ENCODE results near the gene IL23R. TPM values are rescaled to one million over a fixed set of nuclear protein-coding genes. Genes with fewer than 3 reads are reported as not detected.

Gene IL23R
- total and polyA plus RNA-seq, 2 donors (not counting 3 experiments of a cell fraction or from before 2014, with no cell fraction given): not detected

DNA sequence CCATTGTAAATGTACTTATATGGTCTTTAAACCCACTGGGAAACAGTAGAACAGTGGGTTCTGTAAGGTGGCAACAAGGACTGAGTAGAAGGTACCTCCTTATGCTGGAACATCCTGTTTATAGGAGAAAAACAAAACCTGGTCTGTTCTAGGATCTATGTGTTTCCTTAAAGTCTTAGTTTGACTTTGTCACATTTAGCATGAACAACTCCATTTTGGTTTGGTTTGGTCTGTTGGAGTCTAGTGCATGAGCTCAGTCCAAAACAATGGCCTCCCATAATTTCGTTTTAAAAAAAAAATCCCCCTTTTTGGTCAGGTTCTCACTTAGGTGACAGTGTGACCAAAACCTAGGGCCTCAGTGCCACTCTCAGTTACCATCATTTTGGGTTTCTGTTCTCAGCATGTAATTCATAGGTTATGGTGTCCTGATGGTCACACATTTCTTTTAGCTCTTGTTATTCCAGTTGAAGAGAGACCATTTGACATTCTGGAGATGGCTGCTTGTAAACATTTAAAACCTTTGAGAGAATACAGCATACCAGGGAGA, 75.0 kb downstream of the IL23R start:
- no peaks in the 10 kb centered on the region for H3K4me1 ChIP-seq (ENCODE audit: control insufficient read depth, extremely low read depth, insufficient read depth, low read length)
- TF ChIP-seq POLR2A (IDR thresholded peaks at IDR 0.05; ENCODE audit: low read depth, low read length) (no peak), EZH2 (IDR thresholded peaks at IDR 0.05; ENCODE audit: borderline replicate concordance, low read depth, low read length, severe bottlenecking) (no peak), MYC (IDR thresholded peaks at IDR 0.05; ENCODE audit: low read depth, low read length) (no peak)
- TF ChIP-seq, protein P1, sequence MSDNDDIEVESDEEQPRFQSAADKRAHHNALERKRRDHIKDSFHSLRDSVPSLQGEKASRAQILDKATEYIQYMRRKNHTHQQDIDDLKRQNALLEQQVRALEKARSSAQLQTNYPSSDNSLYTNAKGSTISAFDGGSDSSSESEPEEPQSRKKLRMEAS (IDR thresholded peaks at IDR 0.05; ENCODE audit: insufficient read depth, insufficient read length): no peak
- H3K27me3 ChIP-seq (ENCODE audit: control insufficient read depth in 2 of 2, insufficient read depth in 2 of 2, low read length in 2 of 2): peaks cover 8 to 9% of the 10 kb centered on the region in 2 experiments
- DNase-seq (ENCODE audit: low read depth, low spot score) (no peak), FAIRE-seq (no peak)
- intact Hi-C loops (cut with micrococcal nuclease) (no loop called here), dilution Hi-C loops (cut with MboI; ENCODE audit: extremely low pct_ligation_motif_present, low sequenced_read_pairs) (no loop called here)
- no peak overlapping the region for H3K4me2 ChIP-seq (ENCODE audit: insufficient read depth, low read length)
- ChIA-PET CTCF (interaction anchor here (1.3 to 1.6 kb wide), 2 partner anchors 25 to 27 kb away, joined by 3 to 5 read pairs; no protein-coding TSS in a partner anchor), POLR2A (no interaction called here)
- H3K9me1 ChIP-seq (replicated peaks; ENCODE audit: control insufficient read depth, extremely low read depth, insufficient read depth, low read length): no peaks in the 10 kb centered on the region
- no peak overlapping the region for H3K27ac ChIP-seq (ENCODE audit: insufficient read depth, low read depth, low read length)
- no peaks in the 10 kb centered on the region for H3K36me3 ChIP-seq (ENCODE audit: control insufficient read depth in 2 of 2, extremely low read depth in 1 of 2, insufficient read depth in 2 of 2, low read length in 2 of 2)
- no peak overlapping the region for H2AFZ ChIP-seq (ENCODE audit: low read depth, low read length)
- no peaks in the 10 kb centered on the region for H3K9me3 ChIP-seq (replicated peaks; ENCODE audit: control insufficient read depth, insufficient read depth, low read length)
- no peaks in the 10 kb centered on the region for H4K20me1 ChIP-seq (replicated peaks; ENCODE audit: control insufficient read depth, extremely low read depth, insufficient read depth, low read length)
- no peak overlapping the region for H3K4me3 ChIP-seq (replicated peaks in 1 of 3; ENCODE audit: insufficient read depth in 1 of 3, low read depth in 1 of 3, low read length in 3 of 3)
- no peaks in the 10 kb centered on the region for H3K79me2 ChIP-seq (ENCODE audit: control insufficient read depth, insufficient read depth, low read length)
- no peak overlapping the region for H3K9ac ChIP-seq (replicated peaks; ENCODE audit: extremely low read depth, insufficient read depth, low read length)
- BruUV-seq (replicated peaks): no TSS peak

DNA sequence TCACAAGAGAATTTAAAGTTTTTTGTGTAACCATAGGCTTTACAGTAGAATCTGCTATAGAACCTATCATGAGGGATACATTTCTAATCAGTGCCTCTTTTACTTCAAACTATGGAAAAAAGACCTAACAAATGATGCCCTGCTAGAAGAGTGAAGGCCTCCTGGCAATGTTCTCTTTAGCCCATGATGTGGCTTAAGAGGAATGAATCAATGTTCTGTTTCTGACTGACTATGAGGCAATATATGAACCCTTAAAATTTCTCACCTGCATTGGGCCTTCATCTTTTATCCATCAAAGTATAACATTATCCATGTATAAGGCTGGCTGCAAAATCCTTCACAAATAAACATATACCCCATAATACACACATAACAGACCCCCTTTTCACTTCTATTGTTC, 75.8 kb downstream of the IL23R start:
- no peak overlapping the region for H2AFZ ChIP-seq (ENCODE audit: low read depth, low read length)
- ChIA-PET CTCF (interaction anchor here (1.3 to 1.6 kb wide), 3 partner anchors 8 to 27 kb away, joined by 3 to 5 read pairs (median 4); no protein-coding TSS in a partner anchor), POLR2A (no interaction called here)
- H3K36me3 ChIP-seq (ENCODE audit: control insufficient read depth in 2 of 2, extremely low read depth in 1 of 2, insufficient read depth in 2 of 2, low read length in 2 of 2): no peaks in the 10 kb centered on the region
- no peaks in the 10 kb centered on the region for H3K9me3 ChIP-seq (replicated peaks; ENCODE audit: control insufficient read depth, insufficient read depth, low read length)
- dilution Hi-C loops (cut with MboI; ENCODE audit: extremely low pct_ligation_motif_present, low sequenced_read_pairs) (no loop called here), intact Hi-C loops (cut with micrococcal nuclease) (no loop called here)
- TF ChIP-seq EZH2 (IDR thresholded peaks at IDR 0.05; ENCODE audit: borderline replicate concordance, low read depth, low read length, severe bottlenecking) (no peak), MYC (IDR thresholded peaks at IDR 0.05; ENCODE audit: low read depth, low read length) (no peak), POLR2A (IDR thresholded peaks at IDR 0.05; ENCODE audit: low read depth, low read length) (no peak), GATA2 (IDR thresholded peaks at IDR 0.05; ENCODE audit: insufficient read depth, insufficient read length, low read depth, low read length) (no peak), JUN (IDR thresholded peaks at IDR 0.05; ENCODE audit: borderline replicate concordance, insufficient read depth, insufficient read length, low read depth) (no peak), FOS (IDR thresholded peaks at IDR 0.05; ENCODE audit: borderline replicate concordance, insufficient read depth, low read length) (no peak), POLR2AphosphoS5 (IDR thresholded peaks at IDR 0.05; ENCODE audit: insufficient read depth, low read depth, low read length) (no peak)
- TF ChIP-seq, protein P2, sequence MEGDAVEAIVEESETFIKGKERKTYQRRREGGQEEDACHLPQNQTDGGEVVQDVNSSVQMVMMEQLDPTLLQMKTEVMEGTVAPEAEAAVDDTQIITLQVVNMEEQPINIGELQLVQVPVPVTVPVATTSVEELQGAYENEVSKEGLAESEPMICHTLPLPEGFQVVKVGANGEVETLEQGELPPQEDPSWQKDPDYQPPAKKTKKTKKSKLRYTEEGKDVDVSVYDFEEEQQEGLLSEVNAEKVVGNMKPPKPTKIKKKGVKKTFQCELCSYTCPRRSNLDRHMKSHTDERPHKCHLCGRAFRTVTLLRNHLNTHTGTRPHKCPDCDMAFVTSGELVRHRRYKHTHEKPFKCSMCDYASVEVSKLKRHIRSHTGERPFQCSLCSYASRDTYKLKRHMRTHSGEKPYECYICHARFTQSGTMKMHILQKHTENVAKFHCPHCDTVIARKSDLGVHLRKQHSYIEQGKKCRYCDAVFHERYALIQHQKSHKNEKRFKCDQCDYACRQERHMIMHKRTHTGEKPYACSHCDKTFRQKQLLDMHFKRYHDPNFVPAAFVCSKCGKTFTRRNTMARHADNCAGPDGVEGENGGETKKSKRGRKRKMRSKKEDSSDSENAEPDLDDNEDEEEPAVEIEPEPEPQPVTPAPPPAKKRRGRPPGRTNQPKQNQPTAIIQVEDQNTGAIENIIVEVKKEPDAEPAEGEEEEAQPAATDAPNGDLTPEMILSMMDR (IDR thresholded peaks at IDR 0.05; ENCODE audit: extremely low read depth in 1 of 2, insufficient read depth in 1 of 2, low read depth in 1 of 2, low read length in 2 of 2): no peak
- TF ChIP-seq, protein P1 (IDR thresholded peaks at IDR 0.05; ENCODE audit: insufficient read depth, insufficient read length): no peak
- H3K4me3 ChIP-seq (replicated peaks in 1 of 3; ENCODE audit: insufficient read depth in 1 of 3, low read depth in 1 of 3, low read length in 3 of 3): no peak overlapping the region
- H4K20me1 ChIP-seq (replicated peaks; ENCODE audit: control insufficient read depth, extremely low read depth, insufficient read depth, low read length): no peaks in the 10 kb centered on the region
- no peaks in the 10 kb centered on the region for H3K4me1 ChIP-seq (ENCODE audit: control insufficient read depth, extremely low read depth, insufficient read depth, low read length)
- H3K79me2 ChIP-seq (ENCODE audit: control insufficient read depth, insufficient read depth, low read length): no peaks in the 10 kb centered on the region
- H3K27ac ChIP-seq (ENCODE audit: insufficient read depth, low read depth, low read length): no peak overlapping the region
- H3K27me3 ChIP-seq (ENCODE audit: control insufficient read depth in 2 of 2, insufficient read depth in 2 of 2, low read length in 2 of 2): peaks cover 5% of the 10 kb centered on the region in 2 experiments
- no peak overlapping the region for H3K4me2 ChIP-seq (ENCODE audit: insufficient read depth, low read length)
- FAIRE-seq (no peak), DNase-seq (ENCODE audit: low read depth, low spot score) (no peak)
- BruUV-seq (replicated peaks): no TSS peak
- H3K9me1 ChIP-seq (replicated peaks; ENCODE audit: control insufficient read depth, extremely low read depth, insufficient read depth, low read length): no peaks in the 10 kb centered on the region
- H3K9ac ChIP-seq (replicated peaks; ENCODE audit: extremely low read depth, insufficient read depth, low read length): no peak overlapping the region
